HL-60 (cell line): Measurements from ENCODE around the gene SLC5A11.

ENCODE experiments used
- DNase-seq, 2 experiments: peaks; one replicate each; pipeline ENCODE4 v3.0.0-alpha.2; 2010 to 2020; ENCODE audit warnings: low read depth in 1 of 2, low spot score in 1 of 2
- H3K27ac ChIP-seq: fragments of 250-450 bp; sonication (Bioruptor Pico); replicated peaks from 2 replicates; pipeline ENCODE4 v1.5.1; 2020; ENCODE audit warnings: mild to moderate bottlenecking, moderate library complexity
- H3K27me3 ChIP-seq: fragments of 250-450 bp; sonication (Bioruptor Pico); 2 replicates; pipeline ENCODE4 v1.5.1; 2021; ENCODE audit warnings: mild to moderate bottlenecking, moderate library complexity; ENCODE audit not compliant: insufficient read depth, poor library complexity, severe bottlenecking
- H3K4me3 ChIP-seq: replicated peaks from 2 replicates; pipeline ENCODE4 v1.5.1; 2011; ENCODE audit warnings: mild to moderate bottlenecking, control low read depth, low read length; ENCODE audit not compliant: insufficient read depth
- CTCF ChIP-seq: IDR thresholded peaks from one replicate; pipeline ENCODE4 v1.5.1; 2011; ENCODE audit warnings: low read length, control low read depth, inconsistent platforms; ENCODE audit not compliant: insufficient read depth
- GABPA ChIP-seq: IDR thresholded peaks from 2 replicates; pipeline ENCODE4 v1.6.1; 2012; ENCODE audit warnings: low read depth
- POLR2AphosphoS5 ChIP-seq: IDR thresholded peaks from 2 replicates; pipeline ENCODE4 v1.6.1; 2012; ENCODE audit warnings: low read depth
- REST ChIP-seq: IDR thresholded peaks from 2 replicates; pipeline ENCODE4 v1.6.1; 2012; ENCODE audit warnings: low read depth; ENCODE audit not compliant: insufficient replicate concordance
- SPI1 ChIP-seq: IDR thresholded peaks from 2 replicates; pipeline ENCODE4 v1.6.1; 2012; ENCODE audit warnings: low read depth, mild to moderate bottlenecking, borderline replicate concordance

SLC5A11 gene

GRCh38 chr16:24876231-24876630 lies 30.5 kb downstream of the SLC5A11 start:
- H3K27ac ChIP-seq: no peak overlapping the region
- TF ChIP-seq SPI1 (no peak), REST (no peak), POLR2AphosphoS5 (no peak), CTCF (no peak), GABPA (no peak)
- no peaks in the 10 kb centered on the region for H3K27me3 ChIP-seq
- H3K4me3 ChIP-seq: no peak overlapping the region
- DNase-seq: no peak

- H3K27me3 ChIP-seq: no peaks in the 10 kb centered on the region
- no peak overlapping the region for H3K4me3 ChIP-seq
- H3K27ac ChIP-seq: no peak overlapping the region
- no peak for TF ChIP-seq REST
- TF ChIP-seq GABPA: no peak
- no peak for TF ChIP-seq SPI1
- no peak for TF ChIP-seq CTCF
- no peak for TF ChIP-seq POLR2AphosphoS5
- no peak for DNase-seq
Measured at GRCh38 chr16:24879684-24880083, 33.9 kb downstream of the SLC5A11 start.

- peaks cover 2% of the 10 kb centered on the region for H3K27me3 ChIP-seq
- no peak for DNase-seq
- no peak overlapping the region for H3K27ac ChIP-seq
- no peak overlapping the region for H3K4me3 ChIP-seq
- TF ChIP-seq GABPA (no peak), REST (no peak), POLR2AphosphoS5 (no peak), SPI1 (no peak), CTCF (no peak)
Measured at GRCh38 chr16:24883714-24884151, 38.0 kb downstream of the SLC5A11 start.
